ENCODE data around the gene ZNHIT1. TPM values are rescaled to one million over a fixed set of nuclear protein-coding genes. Genes with fewer than 3 reads are reported as not detected.

Gene ZNHIT1
- total RNA-seq, 2 donors from 2014 or later = 75.2 to 109 TPM

GRCh38 chr7:101226721-101227120, 8.8 kb downstream of the ZNHIT1 start:
- no peak overlapping the region for H3K27ac ChIP-seq
- H3K4me3 ChIP-seq = no peak overlapping the region
- no peaks in the 10 kb centered on the region for H3K4me1 ChIP-seq (replicated peaks)
- TF ChIP-seq CTCF (IDR thresholded peaks at IDR 0.05) = no peak
- TF ChIP-seq POLR2AphosphoS5 (IDR thresholded peaks at IDR 0.05) = no peak
- no peak for TF ChIP-seq POLR2A (IDR thresholded peaks at IDR 0.05)
- DNase-seq (ENCODE audit: low spot score) = no peak
- H3K9me3 ChIP-seq = no peaks in the 10 kb centered on the region
- intact Hi-C loops (cut with DNase I) = no loop called here
- peaks cover 6 to 12% of the 10 kb centered on the region in 2 donors for H3K36me3 ChIP-seq
- H3K27me3 ChIP-seq (replicated peaks; ENCODE audit: insufficient read depth) = no peaks in the 10 kb centered on the region
- WGBS = 86% methylated on average over 9 of the region's 9 CpGs

GRCh38 chr7:101231644-101232043, 13.7 kb downstream of the ZNHIT1 start:
- H3K9me3 ChIP-seq = no peaks in the 10 kb centered on the region
- H3K27me3 ChIP-seq (replicated peaks; ENCODE audit: insufficient read depth) = no peaks in the 10 kb centered on the region
- peak overlapping the region in 1 of 2 donors; percentile 39 for H3K4me3 ChIP-seq
- intact Hi-C loops (cut with DNase I) = no loop called here
- H3K4me1 ChIP-seq (replicated peaks) = no peaks in the 10 kb centered on the region
- 59% methylated on average over 7 of the region's 7 CpGs for WGBS
- TF ChIP-seq CTCF (IDR thresholded peaks at IDR 0.05) (no peak), POLR2AphosphoS5 (IDR thresholded peaks at IDR 0.05) (no peak), POLR2A (IDR thresholded peaks at IDR 0.05) (no peak)
- DNase-seq (ENCODE audit: low spot score) = no peak
- H3K36me3 ChIP-seq = peaks cover 0 to 3% of the 10 kb centered on the region in 2 donors
- H3K27ac ChIP-seq = no peak overlapping the region

- peak; percentile 59 for DNase-seq (ENCODE audit: low spot score)
- Histone ChIP-seq H3K4me3 (peak overlapping the region; percentile 27 to 39), H3K27me3 (replicated peaks; ENCODE audit: insufficient read depth) (no peaks in the 10 kb centered on the region), H3K27ac (peak overlapping the region; percentile 53 to 58), H3K36me3 (peaks cover 0 to under 1% of the 10 kb centered on the region in 2 donors), H3K4me1 (replicated peaks) (no peaks in the 10 kb centered on the region), H3K9me3 (no peaks in the 10 kb centered on the region)
- intact Hi-C loops (cut with DNase I) = no loop called here
- TF ChIP-seq CTCF (IDR thresholded peaks at IDR 0.05) (no peak), POLR2A (IDR thresholded peaks at IDR 0.05) (peak; percentile 62), POLR2AphosphoS5 (IDR thresholded peaks at IDR 0.05) (peak; percentile 21)
- WGBS = 11% methylated on average over 37 of the region's 52 CpGs
These were observed 14.3 kb downstream of the ZNHIT1 start for GRCh38 chr7:101232141-101232850.

- Histone ChIP-seq H3K9me3 (no peaks in the 10 kb centered on the region), H3K27me3 (replicated peaks; ENCODE audit: insufficient read depth) (no peaks in the 10 kb centered on the region), H3K4me3 (no peak overlapping the region), H3K36me3 (no peaks in the 10 kb centered on the region), H3K27ac (no peak overlapping the region), H3K4me1 (replicated peaks) (no peaks in the 10 kb centered on the region)
- DNase-seq (ENCODE audit: low spot score) = no peak
- intact Hi-C loops (cut with DNase I) = no loop called here
- no peak for TF ChIP-seq POLR2AphosphoS5 (IDR thresholded peaks at IDR 0.05)
- no peak for TF ChIP-seq CTCF (IDR thresholded peaks at IDR 0.05)
- no peak for TF ChIP-seq POLR2A (IDR thresholded peaks at IDR 0.05)
- 82% methylated on average over 21 of the region's 21 CpGs for WGBS
These were observed 16.1 kb downstream of the ZNHIT1 start for GRCh38 chr7:101233907-101234547.

Measured in prostate gland (tissue), 2 donors.